Measurements from ENCODE around the gene DIDO1.

Gene DIDO1

GRCh38 chr20:62892348-62893304 is 33.7 kb downstream of the DIDO1 start:
- DNase-seq (ENCODE audit: low read depth), result no peak

- DNase-seq (ENCODE audit: low read depth), result no peak
These were observed 35.2 kb downstream of the DIDO1 start for GRCh38 chr20:62891111-62891510.

- DNase-seq (ENCODE audit: low read depth), result no peak
These were observed 35.9 kb downstream of the DIDO1 start for GRCh38 chr20:62890444-62890843.

- no peak for DNase-seq (ENCODE audit: low read depth)
These were observed 36.4 kb downstream of the DIDO1 start for GRCh38 chr20:62889871-62890270.

GRCh38 chr20:62889411-62889810 is 36.9 kb downstream of the DIDO1 start:
- DNase-seq (ENCODE audit: low read depth), result no peak

GRCh38 chr20:62888910-62889309 is 37.4 kb downstream of the DIDO1 start:
- DNase-seq (ENCODE audit: low read depth), result no peak

- DNase-seq (ENCODE audit: low read depth), result no peak
These were observed 37.9 kb downstream of the DIDO1 start for GRCh38 chr20:62888406-62888805.

GRCh38 chr20:62887860-62888239 is 38.5 kb downstream of the DIDO1 start:
- no peak for DNase-seq (ENCODE audit: low read depth)

- no peak for DNase-seq (ENCODE audit: low read depth)
These were observed 39.0 kb downstream of the DIDO1 start for GRCh38 chr20:62887152-62887859.

GRCh38 chr20:62886709-62887058 is 39.6 kb downstream of the DIDO1 start:
- DNase-seq (ENCODE audit: low read depth), result no peak

GRCh38 chr20:62885896-62886708 is 40.2 kb downstream of the DIDO1 start:
- no peak for DNase-seq (ENCODE audit: low read depth)

- no peak for DNase-seq (ENCODE audit: low read depth)
These were observed 41.0 kb downstream of the DIDO1 start for GRCh38 chr20:62885046-62885895.

GRCh38 chr20:62884556-62884955 is 41.7 kb downstream of the DIDO1 start:
- DNase-seq (ENCODE audit: low read depth), result no peak

- no peak for DNase-seq (ENCODE audit: low read depth)
These were observed 43.9 kb downstream of the DIDO1 start for GRCh38 chr20:62882426-62882825.

- no peak for DNase-seq (ENCODE audit: low read depth)
These were observed 44.5 kb downstream of the DIDO1 start for GRCh38 chr20:62881662-62882395.

- no peak for DNase-seq (ENCODE audit: low read depth)
These were observed 45.2 kb downstream of the DIDO1 start for GRCh38 chr20:62880935-62881661.

GRCh38 chr20:62880147-62880934 is 46.0 kb downstream of the DIDO1 start:
- no peak for DNase-seq (ENCODE audit: low read depth)

GRCh38 chr20:62879275-62880146 is 46.8 kb downstream of the DIDO1 start:
- DNase-seq (ENCODE audit: low read depth), result no peak
